ENCODE measurements around the gene JAZF1.
A peak's percentile ranks its signal among the peaks of the same experiment; 100 is the strongest.

JAZF1 gene

DNA sequence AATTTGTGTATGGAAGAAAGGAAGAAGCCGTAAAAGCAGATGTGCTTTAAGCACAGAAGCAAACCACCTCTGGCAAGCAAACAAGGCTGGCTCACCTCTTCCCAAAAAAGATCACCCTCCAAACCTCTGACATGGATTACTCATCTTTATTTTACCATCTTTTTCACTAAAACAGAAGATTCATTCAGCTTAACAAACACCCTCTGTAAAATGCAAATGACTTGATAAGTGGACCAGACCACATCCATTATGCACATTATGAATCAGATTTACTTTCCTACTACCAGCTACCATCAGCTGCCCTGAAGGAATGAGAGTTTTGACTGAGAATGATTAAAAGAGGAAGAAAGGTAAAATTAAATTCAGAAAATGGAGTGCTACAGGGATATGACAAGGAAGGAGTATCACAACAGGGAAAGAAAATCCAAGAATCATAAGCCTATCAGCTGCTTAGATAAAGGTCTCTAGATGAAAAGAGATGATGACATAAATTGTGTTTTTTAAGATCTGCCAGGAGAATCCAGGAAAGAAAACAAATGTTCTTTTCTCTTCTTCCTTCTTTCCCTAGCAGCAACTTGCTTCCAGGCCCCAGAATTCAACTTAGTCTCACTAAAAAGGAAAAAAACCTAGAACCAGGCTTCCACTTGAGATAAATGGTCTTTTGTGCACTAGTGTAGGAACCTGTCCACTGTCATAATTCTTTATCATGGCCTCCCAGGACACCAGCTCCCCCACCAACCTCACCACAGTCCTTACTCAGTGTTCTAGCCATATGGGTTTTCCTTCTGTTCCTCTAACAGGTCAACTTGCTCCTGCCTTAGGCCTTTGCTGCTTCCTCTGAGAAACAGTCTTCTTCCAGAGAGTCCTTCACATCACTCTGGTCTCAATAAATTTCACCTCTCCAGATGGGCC is 47.4 kb downstream of the JAZF1 start:
- DNase-seq: no peak

DNA sequence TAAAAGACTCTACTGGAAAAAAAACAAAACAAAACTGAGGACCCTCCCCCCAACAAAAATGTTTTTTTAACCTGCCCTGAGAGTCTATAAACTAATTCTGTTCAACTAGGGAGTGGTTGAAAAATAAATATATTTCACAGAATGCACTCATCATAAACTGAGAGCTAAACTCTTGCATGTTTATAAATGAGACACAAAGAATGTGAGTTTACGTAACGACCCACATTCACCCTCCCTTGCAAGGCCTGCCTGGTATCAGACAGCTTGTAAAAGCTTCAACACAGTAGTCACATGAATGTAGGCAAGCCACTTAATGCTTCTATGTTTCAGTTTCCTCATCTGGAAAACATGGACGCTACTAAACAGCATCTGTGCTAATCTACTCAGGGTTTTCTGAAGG is 50.3 kb downstream of the JAZF1 start:
- DNase-seq: no peak

DNA sequence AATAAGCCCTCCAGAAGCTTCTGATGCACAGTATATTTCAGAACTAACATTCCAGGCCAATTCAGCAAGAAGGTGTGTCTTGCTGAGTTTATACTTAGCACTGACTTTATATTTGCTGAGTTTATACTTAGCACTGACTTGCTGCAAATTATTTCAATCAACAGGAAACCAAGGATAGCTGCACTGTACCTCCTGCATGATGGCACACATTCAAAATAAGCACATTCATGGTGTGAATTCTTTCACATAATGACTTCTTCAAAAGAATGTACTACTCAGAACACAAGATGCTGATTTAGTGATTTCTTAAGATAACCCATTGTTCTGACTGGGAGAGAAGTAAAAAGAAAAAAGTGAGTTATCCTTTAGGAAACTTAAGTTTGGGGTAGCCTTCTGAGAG is 52.0 kb downstream of the JAZF1 start:
- DNase-seq: peak; percentile 39

DNA sequence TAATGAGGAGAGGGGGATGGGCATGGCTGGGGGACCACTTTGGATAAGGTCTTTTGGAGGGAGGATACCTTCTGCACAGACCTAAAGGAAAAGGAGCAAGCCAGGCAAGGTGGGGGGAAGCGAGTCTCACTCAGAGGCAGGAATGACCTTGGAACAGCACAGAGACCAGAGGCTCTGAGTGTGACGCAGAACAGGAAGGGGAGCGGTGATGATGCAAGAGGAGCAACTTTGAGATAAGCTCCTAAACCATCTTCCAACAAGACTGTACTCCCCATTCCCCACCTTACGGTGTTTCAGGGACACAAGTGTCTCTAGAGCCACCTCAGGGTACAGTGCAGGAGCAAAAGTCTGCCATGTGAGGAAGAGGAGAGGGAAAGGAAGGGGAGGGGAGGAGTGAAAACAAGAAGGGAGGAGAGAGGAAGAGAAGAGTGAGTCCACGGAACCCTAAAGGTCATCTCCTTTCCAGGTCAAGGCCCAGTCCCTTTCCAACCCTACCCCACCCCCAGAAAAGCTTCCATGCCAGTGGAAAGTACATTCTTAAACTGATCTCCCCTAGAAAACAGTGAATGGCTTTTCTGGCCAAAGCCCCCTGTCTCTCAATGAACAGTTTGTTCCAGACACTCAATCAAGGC is 54.1 kb downstream of the JAZF1 start:
- DNase-seq: no peak

DNA sequence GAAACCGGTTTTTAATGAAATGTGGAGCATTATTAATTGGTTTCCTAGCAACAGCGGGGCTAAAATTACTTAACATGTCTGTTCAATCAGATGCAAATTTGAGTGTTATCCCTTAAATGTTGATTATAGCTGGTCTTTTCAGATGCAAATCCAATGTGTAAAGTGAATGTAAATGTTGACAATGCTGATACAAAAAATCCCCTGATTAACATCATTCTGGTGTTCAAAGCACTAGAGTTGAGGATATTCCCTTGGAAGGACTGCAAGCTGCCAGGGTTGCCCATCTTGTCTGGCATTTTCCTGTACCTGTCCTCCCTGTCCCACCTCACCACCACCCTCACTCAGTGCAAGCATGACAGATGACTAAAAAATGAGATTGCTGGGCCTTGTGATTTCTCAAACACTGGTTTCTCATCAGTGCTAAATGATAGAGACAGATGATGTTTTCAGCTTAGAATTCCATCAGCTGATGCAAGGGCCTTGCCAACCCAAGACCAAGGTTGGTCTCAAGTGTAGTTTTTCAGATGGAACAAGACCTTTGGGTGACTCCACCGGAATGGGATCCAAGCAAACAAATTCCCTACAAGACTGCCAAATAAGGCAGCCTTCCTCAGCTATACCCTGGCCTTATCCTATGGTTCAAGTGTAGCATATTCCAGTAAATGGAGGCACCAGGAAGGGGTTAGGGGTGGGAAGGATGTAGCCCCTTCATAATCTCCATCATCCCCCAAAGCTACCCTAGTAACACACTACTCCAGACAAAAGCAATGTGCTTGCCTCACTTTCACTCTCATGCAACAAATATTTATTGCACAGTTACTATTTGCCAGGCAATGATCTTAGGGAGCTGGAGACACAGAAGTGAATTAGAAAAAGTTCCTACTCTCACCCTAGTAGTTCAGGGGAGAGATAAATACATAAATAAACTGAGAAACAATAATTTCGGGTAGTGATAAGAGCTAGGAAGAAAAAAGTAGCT is 54.9 kb downstream of the JAZF1 start:
- no peak for DNase-seq

DNA sequence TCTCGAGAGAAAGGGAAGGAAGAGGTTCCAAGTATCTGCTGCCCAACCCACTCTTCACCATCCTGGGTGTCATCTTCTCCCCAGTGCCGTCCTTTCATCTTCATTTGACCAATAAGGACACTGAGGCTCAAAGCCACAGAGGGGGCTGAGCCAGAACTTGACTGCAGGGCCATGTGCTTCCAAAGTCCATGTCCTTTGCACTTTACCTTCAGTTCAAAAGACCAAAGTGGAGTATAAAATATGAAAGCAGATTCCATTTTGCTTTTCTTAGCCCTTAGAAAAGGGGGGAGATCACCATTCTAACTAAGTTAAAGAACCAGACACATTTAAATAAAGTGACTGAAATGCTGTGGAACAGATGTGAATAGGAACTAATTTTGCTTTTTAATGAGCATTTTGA is 56.2 kb downstream of the JAZF1 start:
- DNase-seq: no peak

DNA sequence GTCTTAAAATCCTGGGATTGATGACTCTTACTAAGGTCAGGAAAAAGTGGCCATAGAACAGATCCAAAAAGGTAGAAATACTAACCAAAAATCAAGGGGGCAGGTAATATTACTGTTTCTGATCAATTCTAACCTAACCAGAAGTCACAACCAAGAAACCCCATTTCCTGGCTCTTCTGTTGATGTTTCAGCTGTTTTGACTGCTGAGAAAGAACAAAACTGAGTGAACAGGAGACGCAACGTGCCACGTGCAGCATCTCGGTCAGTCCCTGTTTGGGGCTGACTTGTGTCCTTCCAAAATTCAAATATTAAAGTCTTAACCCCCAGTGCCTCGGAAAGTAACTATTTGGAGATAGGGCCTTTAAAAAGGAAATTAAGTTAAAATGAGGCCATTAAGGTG is 56.8 kb downstream of the JAZF1 start:
- peak; percentile 73 for DNase-seq

DNA sequence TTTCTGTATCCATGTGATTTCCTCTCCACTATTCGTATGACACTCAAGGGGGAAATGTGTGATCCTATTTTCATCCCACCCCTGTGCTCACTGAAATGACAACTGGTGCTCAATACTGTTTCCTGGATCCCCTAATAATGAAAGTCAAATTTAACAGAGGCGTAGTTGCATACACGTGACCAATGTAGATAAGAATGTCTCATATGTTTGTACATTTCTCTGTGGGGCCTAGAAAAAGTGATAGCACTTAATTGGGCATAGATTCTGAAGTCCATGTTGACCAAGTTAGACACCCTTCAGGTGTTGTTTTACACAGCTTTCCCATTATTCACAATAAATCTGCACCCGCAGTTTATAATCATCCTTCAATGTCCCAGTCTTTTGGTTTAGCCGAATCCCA is 59.1 kb downstream of the JAZF1 start:
- DNase-seq: no peak

DNA sequence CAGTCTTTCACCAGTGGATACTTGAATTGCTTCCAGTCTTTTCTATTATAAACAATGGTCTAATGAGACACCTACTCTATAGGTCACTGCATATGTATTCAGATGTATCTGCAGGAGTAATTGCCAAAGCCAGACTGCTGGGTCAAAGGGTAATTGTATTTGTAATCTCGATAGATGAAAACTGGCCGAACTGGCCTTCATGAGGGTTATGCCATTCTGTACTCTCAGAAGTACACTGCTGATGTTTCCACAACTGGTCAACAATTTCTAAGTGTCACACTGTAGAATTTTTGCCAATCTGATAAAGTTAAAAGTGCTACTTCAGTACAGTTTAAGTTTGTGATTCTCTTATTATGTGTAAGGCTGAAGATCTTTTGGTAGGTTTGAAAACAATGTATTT is 64.6 kb downstream of the JAZF1 start:
- no peak for DNase-seq

DNA sequence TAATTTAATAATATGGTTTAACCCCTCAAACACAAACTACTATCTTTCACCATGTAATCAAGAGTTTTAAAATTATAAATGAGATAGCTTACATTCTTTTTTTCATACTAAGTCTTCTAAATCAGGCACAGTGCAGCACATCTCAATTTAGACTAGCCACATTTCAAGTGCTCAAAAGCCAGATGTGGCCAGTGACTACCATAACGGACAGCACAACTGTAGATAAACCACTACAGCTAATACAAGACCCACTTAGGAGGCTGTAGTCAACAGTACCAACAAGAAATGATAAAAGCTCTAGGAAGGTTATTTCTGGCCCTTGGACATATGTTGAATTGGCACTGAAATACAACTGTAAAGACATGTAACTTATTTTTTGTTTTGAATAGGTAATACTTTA is 65.3 kb downstream of the JAZF1 start:
- no peak for DNase-seq

DNA sequence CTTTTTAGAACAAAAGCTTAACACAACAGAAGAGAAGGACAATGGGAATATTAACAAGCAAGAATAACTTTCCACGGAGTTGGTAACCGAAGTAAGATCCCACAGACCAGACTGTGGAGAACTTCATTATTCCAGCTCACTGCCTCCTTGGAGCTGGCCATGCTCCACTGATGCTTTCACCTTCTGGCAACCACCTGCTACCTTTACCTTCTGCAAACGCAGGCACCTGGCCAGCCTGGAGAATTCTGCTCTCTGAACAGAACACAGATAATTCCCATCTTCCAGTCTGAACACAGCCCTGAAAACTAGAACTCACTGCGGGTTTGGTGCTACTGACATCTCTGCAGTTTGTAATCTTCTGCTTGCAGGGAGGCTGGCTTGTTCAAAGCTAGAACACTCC is 66.5 kb downstream of the JAZF1 start:
- no peak for DNase-seq

DNA sequence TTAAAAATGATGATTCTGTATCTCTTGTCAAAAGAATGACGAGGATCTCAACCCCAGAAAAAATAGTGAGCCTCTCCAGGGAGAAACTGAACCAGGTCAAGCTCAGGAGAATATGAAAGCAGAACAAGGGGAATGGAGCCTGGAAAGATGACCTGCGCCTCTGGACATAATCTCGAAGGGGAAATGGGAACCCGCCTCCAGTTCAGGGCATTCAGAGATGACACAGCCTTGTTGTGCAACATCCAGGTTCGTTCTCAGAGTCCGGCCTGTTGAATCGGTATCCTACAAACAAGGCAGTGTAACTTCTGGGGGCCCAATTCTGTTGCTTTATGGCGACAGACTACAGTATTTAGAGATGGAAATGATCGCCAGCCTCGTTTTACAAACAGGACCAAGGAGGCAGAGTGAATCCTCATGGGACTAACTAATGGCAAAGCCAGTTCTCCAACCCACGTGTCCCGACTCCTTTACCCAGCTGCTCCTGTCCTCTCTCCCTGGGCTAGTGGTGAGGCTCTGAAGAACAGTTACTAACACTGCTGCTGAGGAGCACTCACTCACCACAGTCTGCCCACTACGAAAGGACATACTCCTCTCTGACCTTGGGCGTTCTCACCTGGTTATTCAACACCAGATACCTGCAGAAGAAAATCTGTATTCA is 67.6 kb downstream of the JAZF1 start:
- no peak for DNase-seq

DNA sequence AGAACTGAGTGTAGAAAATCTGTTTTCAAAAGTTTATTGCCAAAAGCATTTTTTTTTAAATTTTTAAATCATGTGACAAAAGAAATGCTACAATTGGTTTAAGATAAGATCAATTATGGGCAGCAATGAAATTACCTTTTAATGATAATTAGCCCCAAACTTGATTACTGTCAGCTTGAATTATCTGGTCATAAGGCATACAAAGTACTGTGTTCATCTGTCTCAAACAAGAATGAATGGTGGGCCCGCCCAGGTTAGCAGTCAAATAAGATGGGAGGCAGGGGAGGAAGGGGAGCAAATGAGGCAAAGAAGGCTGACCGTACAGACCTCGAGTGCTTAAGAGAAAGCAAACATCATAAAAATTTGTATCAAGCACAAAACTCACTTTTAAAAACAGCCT is 68.1 kb downstream of the JAZF1 start:
- DNase-seq: no peak

DNA sequence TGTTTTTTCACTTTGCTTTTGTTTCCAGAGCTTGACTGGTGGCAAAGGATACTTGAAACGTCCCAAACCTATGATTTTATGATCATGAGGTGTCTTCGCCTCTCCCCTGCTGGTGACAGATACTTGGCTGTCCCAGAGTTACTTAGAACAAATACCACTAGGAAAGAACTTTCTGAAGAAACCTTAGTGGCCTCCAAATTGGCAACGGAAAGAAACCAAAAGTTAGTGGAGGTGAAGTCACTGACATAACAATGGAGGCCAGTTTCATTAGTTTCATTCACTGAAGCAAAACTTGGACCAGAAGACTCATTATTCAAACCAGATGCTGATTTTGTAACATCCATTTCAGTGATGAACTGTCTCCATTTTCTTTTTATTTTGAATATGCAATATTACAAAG is 68.6 kb downstream of the JAZF1 start:
- no peak for DNase-seq

DNA sequence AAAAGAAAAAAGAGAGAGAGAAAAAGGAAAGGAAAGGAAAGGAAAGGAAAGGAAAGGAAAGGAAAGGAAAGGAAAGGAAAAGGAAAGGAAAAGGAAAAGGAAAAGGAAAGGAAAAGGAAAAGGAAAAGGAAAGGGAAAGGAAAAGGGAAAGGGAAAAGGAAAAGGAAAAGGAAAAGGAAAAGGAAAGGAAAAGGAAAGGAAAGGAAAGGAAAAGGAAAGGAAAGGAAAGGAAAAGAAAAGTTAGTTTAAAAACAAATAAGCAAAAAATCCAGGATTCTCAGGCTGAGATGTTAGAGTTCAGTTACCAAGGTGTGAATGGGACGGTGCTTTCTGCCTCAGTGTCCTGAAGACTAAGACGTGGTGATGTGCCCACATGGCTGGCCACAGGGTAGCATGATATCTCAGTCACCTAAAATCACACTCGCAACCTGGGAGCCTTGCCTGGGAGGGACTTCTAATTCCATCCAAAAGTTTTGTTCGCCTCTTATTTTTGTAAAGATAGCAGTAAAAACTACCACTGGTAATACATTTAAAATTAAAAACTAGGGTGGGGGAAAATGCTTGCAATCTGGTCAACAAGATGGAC is 70.1 kb downstream of the JAZF1 start:
- no peak for DNase-seq

DNA sequence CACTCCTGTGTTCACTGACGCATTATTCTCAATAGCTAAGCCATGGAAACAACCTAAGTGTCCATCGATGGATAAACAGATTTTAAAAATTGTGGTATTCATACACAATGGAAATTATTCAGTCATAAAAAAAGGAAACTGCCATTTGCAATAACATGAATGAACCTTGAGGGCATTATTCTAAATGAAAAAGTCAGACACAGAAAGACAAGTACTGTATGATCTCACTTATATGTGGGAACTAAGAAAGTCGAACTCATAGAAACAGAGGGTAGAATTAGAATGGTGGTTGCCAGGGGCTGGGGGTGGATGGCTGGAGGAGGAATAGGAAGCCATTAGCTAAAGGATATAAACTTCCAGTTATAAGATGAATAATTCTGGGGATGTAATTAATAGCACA is 71.8 kb downstream of the JAZF1 start:
- no peak for DNase-seq

DNA sequence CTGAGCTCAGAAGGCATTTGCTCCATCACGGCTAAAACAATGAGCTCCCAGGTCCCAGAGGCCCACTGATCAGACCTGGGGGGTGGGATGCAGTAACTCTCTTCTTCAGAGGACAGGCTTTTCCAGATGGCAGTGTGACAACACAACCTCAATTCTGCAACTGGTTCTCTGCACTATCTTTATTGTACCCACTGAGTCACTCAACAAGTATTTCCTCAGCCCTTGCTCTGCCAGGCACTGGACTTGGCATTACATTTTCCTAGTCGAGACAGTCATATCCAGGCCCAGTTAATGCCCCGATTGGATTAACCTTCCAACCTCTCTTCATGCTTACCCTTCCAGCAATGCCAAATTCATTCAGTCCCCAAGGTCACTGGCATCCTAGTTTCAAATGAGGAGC is 72.6 kb downstream of the JAZF1 start:
- no peak for DNase-seq

DNA sequence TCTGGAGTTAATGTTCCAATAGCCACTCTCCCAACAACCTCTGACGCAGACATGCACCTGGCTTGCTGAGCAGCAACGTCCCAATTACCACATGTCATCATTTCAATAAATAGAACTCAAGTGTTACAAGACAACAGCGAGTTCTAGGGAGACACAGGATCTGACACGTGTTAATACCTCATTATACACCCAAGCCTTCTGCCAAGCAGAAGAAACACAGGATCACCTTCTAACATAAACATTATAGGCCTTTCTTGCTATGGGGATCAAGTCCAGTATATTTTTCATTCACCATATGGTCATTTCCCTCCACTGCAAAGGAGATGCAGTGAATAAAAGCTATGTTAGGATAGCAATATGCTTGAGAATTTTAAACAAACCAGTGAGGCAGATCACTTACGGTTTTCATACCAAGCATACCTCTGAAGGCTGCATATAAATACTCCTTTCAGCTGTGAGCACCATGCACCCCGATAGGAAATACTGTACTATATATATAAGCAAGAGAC is 74.2 kb downstream of the JAZF1 start:
- no peak for DNase-seq

DNA sequence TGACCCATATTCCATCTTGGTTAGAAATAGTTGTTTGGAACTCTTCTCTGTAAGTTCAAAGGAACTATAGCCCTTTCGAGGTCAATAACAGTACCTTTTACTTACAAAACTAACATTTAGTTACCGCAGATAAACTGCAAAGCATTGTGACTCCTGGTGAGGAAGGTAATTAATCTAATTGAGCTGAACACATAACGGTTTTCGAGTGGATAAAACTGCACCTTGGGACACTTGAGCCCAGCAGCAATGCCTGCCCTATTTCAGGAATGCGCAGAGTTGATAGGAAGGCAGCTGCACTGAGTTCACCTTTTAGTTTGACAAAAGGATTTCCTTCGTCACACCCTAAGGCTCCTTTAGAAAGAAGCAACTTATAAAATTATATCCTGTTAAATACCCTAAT is 75.4 kb downstream of the JAZF1 start:
- DNase-seq: no peak

DNA sequence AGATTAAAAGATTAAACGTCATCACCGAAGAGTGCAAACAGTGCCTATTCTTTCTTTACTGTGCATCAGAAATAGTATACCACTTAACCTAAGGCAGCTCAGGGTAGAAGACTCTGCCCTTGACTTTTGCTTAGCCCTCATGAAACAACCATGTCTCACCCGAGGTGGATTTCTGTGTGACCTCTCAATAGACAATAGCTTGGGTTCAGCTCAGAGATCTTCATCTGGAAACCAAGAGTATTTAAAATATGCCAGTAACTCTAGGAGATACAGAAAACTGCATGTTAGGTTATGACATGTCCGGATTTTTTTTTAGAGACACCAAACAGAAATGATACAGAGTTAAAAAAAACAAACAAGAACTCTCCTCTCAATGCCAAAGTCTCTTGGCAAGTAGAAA is 75.8 kb downstream of the JAZF1 start:
- DNase-seq: no peak

DNA sequence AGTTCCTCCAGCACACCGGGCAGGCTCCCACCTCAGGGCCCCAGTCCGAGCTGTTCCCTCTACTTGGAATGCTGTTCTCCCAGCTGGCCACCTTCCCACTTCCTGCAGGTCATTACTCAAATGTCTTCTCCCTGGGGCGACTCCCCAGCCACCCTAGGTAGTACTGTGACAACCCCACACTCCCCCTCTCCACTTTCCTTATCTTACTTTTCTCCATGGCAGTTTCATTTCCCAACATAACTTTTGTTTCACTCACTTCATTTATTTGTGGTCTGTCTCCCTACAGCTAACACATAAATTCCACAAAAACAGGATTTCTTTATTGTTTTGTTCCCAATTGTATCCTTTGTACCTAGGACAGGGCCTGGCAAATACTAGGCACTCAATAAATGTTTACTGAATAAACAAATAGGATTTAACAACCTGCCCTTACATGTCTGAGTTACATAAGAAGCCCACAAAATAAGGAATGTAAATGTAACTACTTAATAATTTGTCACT is 76.5 kb downstream of the JAZF1 start:
- no peak for DNase-seq

DNA sequence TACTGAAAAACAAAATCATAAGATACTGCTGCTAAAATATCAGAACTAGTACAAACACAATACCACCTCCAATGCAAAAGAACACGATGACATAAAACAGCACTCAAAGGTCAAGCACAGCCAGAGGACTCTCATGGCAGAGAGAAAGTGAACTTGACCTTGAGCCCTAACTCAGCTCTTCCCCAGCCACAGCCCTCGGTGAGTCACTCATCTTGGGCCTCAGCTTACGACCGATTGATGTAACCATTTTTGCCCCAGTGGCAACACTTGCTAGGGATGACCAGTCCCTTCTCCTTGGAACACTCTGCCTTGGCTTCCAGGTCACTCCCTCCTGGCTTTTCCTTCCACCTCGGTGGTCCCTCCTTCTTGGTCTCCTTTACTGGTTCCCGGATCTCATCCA is 77.8 kb downstream of the JAZF1 start:
- no peak for DNase-seq
